CD4-positive, alpha-beta T cell treated with Interleukin-21 for 1 hour (primary cell): Measurements from ENCODE around the gene STEAP4.

Source experiments
- DNase-seq: peaks from one replicate; pipeline ENCODE4 v3.0.0-alpha.2; 2020

STEAP4 gene

GRCh38 chr7:88306590-88307048 lies at the start of gene STEAP4:
Gene STEAP4, minus strand, starts transcription at chr7:88306894. Its CDS starts 22,625 bp downstream, at chr7:88284269.
- no peak for DNase-seq

GRCh38 chr7:88355011-88355410 lies 48.3 kb upstream of the STEAP4 start:
- DNase-seq: no peak

- DNase-seq: no peak
These were observed 43.4 kb upstream of the STEAP4 start for GRCh38 chr7:88350118-88350517.

- no peak for DNase-seq
These were observed 40.8 kb upstream of the STEAP4 start for GRCh38 chr7:88347517-88347916.

DNA sequence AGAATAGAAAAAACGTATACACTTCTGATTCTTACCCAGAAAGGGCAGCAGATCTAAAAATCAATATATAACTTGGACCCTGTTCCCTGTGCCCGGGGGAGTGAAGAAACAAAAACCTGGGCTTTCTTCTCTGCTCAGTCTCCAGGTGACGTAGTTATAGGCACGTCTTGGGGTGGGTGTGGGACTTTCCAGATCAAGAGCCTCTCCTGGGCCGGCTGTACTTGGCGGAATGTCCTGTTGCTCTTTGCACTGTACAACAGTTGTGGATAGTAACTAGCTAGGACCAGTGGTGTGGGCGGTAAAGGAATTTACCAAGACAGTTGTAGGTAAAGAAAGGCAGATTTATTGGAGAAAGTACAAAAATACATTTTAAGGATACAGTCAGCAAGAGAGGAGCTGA lies 40.4 kb upstream of the STEAP4 start:
- no peak for DNase-seq

- no peak for DNase-seq
These were observed 39.7 kb upstream of the STEAP4 start for GRCh38 chr7:88346357-88346756.

GRCh38 chr7:88344956-88345832 lies 38.5 kb upstream of the STEAP4 start:
- no peak for DNase-seq

DNA sequence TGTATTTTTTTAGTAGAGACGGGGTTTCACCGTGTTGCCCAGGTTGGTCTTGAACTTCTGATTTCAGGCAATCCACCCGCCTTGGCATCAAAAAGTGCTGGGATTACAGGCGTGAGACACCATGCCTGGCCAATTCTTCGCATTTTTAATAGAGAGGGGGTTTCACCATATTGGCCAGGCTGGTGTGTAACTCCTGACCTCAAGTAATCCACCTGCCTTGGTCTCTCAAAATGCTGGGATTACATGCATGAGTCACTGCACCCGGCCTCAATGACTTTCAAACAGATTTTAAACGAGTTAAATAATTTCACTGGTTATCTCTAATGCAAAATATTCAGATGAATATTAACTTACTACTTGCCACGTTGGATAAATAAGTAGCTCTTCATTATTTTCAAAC lies 37.6 kb upstream of the STEAP4 start:
- DNase-seq: no peak

GRCh38 chr7:88339195-88339922 lies 32.7 kb upstream of the STEAP4 start:
- no peak for DNase-seq

GRCh38 chr7:88338503-88338902 lies 31.8 kb upstream of the STEAP4 start:
- DNase-seq: no peak

- no peak for DNase-seq
These were observed 30.9 kb upstream of the STEAP4 start for GRCh38 chr7:88337572-88337971.

DNA sequence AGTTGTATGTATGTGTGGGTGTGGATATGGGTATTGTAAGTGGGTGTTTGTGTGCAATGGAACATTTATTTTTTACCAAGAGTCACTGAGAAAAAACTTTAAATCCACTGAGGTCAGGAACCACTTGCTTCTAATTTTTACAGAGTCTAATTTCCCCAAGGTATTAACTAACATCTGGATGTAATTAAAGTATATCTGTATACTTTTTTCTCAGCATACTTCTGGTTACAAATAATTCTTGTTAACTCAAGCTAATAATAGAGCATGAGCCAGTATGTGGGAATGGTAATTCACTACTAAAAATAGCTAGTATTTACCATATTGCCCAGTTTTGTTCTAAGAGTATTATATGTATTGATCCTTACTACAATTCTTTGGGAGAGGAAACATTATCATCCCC lies 24.6 kb upstream of the STEAP4 start:
- DNase-seq: no peak

DNA sequence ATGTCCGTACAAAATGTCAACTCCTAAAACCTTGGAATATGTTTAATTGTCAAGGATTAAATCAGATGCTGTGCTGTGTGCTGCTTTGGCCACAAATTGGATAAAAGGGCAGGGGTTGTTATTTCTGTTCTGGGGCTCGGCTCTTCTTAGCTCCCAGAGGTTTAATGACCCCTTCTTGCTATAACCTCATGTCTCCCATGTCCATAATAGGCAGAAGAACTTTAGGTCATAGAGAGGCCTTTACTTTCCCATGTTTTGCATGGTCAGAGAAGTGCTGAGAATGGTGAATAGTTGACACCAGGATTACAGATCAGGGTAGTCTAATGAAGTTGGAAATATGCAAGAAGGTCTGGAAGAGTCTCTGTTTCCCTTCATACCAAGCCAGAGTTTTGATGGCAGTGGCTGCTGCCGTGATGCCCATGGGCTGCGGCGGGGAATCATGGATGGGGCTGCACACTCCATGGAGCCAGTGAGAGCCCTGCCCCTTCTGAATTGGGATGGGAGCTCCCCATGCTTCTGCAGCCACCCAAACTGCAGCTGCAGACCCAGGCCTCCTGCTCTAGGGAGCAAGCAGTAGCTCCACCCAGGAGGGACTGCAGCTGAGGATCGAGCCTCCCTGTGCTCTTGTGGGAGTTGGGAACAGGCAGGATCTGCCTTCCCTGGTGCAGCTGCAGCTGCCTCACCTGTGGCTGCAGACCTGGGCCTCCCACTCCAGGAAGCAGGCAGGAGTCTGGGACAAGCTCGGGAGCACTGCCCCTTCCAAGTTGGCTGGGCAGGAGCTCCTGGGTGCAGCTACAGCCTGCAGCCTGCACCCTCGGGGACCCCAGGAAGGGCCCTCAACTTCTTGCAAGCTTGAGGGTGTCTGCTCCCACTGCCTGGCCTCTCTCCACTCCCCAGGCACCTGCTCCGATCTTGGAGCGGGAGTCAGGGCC lies 23.1 kb upstream of the STEAP4 start:
- no peak for DNase-seq

DNA sequence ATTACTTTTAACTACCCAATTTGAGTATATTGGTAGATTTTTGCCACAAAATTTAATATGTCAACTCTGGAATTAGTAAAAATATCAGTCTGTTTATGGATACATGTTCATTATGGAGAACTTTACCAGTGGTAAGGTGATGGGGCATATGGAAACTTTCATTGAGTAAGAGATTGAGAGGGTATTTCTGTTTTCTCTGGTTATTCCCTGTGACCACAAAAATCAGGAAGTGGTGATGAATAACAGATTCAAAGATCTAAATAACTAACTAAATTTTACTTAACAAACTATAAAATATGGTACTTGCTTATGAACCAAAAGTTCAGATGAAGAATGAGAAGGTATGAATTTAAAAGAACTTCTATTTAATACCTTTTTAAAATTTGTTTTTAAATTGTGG lies 22.1 kb upstream of the STEAP4 start:
- DNase-seq: no peak

DNA sequence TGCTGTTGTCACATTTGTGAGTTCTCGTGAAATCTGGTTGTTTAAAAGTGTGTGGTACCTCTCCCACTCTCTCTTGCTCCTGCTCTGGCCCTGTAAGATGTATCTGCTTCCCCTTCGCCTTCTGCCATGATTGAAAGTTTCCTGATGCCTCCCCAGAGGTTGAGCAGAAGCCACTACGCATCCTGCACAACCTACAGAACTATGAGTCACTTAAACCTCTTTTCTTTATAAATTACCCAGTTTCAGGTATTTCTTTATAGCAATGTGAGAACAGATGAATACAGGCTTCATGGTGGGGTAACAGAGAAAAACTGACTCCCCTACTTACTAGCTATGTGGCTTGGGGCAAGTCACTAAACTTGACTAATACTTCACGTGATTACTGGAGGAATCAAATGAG lies 18.0 kb upstream of the STEAP4 start:
- DNase-seq: no peak

DNA sequence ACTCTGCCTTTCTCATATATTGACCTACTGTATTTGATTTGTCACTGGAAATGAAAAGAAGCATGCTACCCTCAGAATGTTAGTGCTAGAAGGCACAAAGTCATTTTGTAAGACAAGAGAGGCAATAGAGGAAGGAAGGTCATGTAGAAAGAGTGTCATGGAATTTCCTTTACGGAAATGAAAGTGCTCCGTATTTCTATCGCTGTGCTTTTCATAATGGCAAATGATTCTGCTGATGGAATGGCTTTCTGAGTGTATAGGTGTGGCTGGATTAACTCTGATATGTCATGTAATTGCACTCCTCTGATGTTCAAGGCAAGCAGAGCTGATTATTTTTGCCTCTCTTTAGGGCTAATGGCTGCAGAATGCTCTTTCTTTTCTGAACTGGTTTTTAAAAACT lies 15.5 kb upstream of the STEAP4 start:
- DNase-seq: no peak

DNA sequence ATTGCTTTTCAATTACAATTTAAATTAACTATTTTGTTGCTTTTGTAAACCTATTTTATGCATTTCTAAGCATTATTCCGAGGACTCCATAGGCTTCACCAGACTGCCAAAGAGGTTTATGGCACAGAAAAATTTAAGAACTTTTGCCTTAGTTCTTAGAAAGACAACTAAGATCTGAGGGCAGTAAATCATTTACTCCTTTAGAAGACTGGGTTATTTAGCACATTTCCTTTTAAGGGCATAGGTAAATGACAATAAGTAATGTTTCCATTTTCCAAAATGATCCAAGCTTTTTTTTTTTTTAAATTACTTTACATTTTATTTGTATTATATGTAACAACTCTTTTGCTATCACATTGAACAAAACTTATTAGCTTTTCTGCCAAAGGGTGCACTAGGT lies 15.0 kb upstream of the STEAP4 start:
- DNase-seq: no peak

- no peak for DNase-seq
These were observed 11.5 kb upstream of the STEAP4 start for GRCh38 chr7:88318196-88318595.

GRCh38 chr7:88317422-88317821 lies 10.7 kb upstream of the STEAP4 start:
- DNase-seq: no peak

DNA sequence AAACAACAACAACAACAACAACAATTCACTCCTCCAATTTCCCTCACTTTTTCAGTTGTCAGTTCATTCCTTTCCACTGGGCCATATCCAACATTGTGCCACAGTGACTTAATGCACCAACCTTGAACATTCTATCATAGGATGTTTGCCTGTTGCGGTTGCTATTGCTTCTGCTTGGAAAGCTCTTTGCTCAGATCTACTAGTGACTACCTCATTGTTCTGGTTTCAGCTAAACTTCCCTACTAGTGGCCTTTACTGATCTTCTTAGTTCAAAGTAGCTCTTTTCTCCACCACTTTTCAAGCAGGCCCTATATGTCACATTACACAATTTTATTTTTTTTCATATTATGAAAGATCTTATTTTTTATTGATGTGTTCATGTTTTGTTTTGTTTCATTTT lies 9.8 kb upstream of the STEAP4 start:
- no peak for DNase-seq

DNA sequence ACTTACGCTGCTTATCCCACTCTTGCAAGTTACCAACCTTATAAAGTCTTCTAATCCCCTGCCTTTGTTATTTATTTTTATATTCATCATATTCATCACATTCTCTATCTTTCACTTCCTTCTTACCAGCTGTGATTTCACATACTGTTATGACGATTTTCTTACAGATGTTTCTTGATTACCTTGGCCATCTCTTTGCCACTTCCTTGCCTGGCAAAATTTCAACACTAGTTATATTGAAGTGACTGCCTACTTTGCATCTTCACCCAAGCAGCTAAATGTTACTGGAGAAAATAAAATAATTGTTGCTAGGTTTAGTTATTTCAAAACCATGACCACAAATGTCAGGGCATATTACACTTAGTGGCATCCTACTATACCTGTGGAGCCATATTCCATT lies 8.8 kb upstream of the STEAP4 start:
- DNase-seq: no peak

DNA sequence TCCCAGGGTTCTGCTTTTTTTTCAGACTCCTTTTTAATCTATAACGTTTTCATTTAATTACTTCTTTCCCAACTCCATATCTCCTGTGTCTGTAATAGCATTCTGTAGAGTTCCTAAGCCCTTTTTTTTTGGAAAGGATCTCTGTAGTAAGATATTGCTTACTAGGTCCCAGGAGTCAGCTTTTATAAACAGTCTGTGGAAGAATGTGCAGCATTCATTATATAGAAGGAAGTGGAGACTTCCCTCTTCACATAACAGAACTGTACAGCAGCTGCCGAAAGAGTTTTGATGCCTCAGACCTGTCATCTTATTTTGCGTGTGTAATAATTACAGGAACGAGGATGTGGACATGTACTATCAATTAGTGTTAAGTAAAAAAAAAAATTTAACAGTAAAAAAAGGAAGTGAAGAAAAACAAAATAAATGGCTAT lies 7.4 kb upstream of the STEAP4 start:
- DNase-seq: no peak

- DNase-seq: no peak
These were observed 5.5 kb upstream of the STEAP4 start for GRCh38 chr7:88312061-88312663.
